ENCODE data around the gene TMPRSS9.

- TF ChIP-seq CTCF (IDR thresholded peaks at IDR 0.05; ENCODE audit: low read length) (no peak), EZH2 (IDR thresholded peaks at IDR 0.05; ENCODE audit: borderline replicate concordance, low read length) (no peak)
Measured at GRCh38 chr19:2334426-2334825, 25.6 kb upstream of the TMPRSS9 start.
